Transverse colon (tissue), 4 donors: ENCODE measurements around the gene NBEAL2. TPM values are rescaled to one million over a fixed set of nuclear protein-coding genes. Genes with fewer than 3 reads are reported as not detected.

ENCODE experiments used
- DNase-seq: peaks from one replicate; pipeline ENCODE4 v3.0.0-alpha.2; 2019
- H3K27ac ChIP-seq, 4 donors: fragments of 200-600 bp; sonication (generic); 2 replicates each; pipeline ENCODE4 v1.5.1; 2016 to 2018; ENCODE audit warnings: inconsistent platforms in 4 of 4
- H3K27me3 ChIP-seq: fragments of 200-600 bp; sonication (generic); 2 replicates; pipeline ENCODE4 v1.5.1; 2017; ENCODE audit warnings: inconsistent platforms
- H3K36me3 ChIP-seq, 4 donors: fragments of 200-600 bp; sonication (generic); 2 replicates each; pipeline ENCODE4 v1.5.1; 2017 to 2019; ENCODE audit warnings: inconsistent platforms in 4 of 4
- H3K4me1 ChIP-seq, 4 donors: fragments of 200-600 bp; sonication (generic); 2 replicates each; pipeline ENCODE4 v1.5.1; 2017 to 2020; ENCODE audit warnings: inconsistent platforms in 4 of 4
- H3K4me3 ChIP-seq, 4 donors: fragments of 200-600 bp; sonication (generic); 1 replicate in 1 of 4; 2 replicates in 3 of 4; pipeline versions ENCODE4 v1.5.1 to v1.6.1; 2017 to 2019; ENCODE audit warnings: inconsistent platforms in 4 of 4
- H3K9me3 ChIP-seq, 2 donors: fragments of 200-600 bp; sonication (generic); 2 replicates each; pipeline ENCODE4 v1.5.1; 2017 to 2019; ENCODE audit warnings: inconsistent platforms in 2 of 2
- CTCF ChIP-seq, 5 experiments: fragments of 200-600 bp in 3 of 5; fragments of 450-650 bp in 2 of 5; sonication (generic) in 3 of 5; IDR thresholded peaks; 1 replicate in 2 of 5; 2 replicates in 3 of 5; pipeline ENCODE4 v1.5.1; 2016 to 2017; ENCODE audit warnings: antibody characterized with exemption in 5 of 5, inconsistent platforms in 3 of 5, mild to moderate bottlenecking in 2 of 5, moderate library complexity in 1 of 5
- EP300 ChIP-seq: sonication (generic); formaldehyde crosslinking; IDR thresholded peaks from one replicate; pipeline ENCODE4 v1.6.1; 2017; ENCODE audit warnings: antibody characterized with exemption, low read depth
- POLR2A ChIP-seq: fragments of 450-650 bp; IDR thresholded peaks from one replicate; pipeline ENCODE4 v1.6.1; 2016; ENCODE audit warnings: antibody characterized with exemption, mild to moderate bottlenecking, moderate library complexity
- POLR2AphosphoS5 ChIP-seq, 3 donors: sonication (generic); formaldehyde crosslinking; IDR thresholded peaks; one replicate each; pipeline ENCODE4 v1.6.1; 2016; ENCODE audit warnings: antibody characterized with exemption in 3 of 3
- WGBS, 2 donors: methylation state at CpG; one replicate each; pipeline ENCODE4 v1.1.5; 2018; ENCODE audit warnings: low coverage in 1 of 2; 5-methylcytosine and 5-hydroxymethylcytosine counted together
- in situ Hi-C, 4 donors: fragments of 200-750 bp; cut with MboI; loops; one replicate each; pipeline versions ENCODE4 v1.15.0 to v1.15.1; 2017; ENCODE audit warnings: low sequenced_read_pairs in 3 of 4, low pct_ligation_motif_present in 1 of 4, low pct_unique_long_range_greater_than_20kb in 1 of 4
- intact Hi-C: fragments of 100-400 bp; cut with DNase I; formaldehyde crosslinking; loops from one replicate; pipeline ENCODE4 v1.15.1; 2023; ENCODE audit warnings: low total_unique reads
- total RNA-seq, 4 donors: library from RNA; depleted of rRNA; stranded (reverse); fragments of >200 nt; gene quantifications; one replicate each; pipeline ENCODE4 v1.1.0, GENCODE V29; 2016

NBEAL2 gene
- total RNA-seq, 4 donors from 2014 or later, result 81.1 to 163 (median 122) TPM

DNA sequence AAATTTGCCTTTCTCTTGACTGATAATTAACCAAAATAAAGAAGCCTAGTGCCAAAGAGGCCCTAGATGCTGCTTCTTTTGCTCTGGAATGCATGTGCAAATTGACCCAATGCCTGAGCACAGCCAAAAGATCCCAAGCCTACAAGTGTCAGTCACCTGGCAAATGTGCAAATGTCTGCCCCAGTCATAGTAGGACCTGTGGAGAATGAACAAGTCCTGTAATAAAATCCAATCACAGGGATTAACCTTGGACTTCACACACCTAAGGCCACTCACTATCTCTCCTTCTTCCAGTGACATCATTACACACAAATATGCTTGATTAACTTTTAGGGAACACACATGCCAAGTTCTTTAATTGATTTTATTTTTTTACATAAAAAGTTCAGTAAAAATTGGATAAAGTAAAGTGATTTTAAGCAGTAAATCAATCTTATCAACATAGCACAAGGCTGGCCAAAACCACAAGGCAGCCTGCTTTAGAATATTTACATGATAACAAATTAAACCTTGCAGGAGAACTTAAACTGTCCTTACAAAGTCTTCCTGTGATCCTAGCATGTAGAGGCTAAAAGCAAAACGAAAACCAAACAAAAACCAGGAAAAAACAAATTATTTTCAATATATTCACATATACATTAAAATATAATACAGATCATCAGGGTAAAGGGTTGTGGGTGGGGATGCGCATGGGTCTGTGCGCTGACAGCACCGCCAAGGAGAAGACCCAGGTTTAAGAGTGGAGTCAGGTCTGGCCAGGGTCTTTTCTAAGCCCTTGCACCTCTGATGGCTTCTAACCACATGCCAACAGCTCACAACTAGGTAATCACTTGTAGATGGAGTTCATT is 36.8 kb downstream of the NBEAL2 start:
- intact Hi-C loops, result no loop called here
- in situ Hi-C loops, result loop anchor here in 3 of 4 donors (25.0 kb wide), 2 partner anchors 146 to 304 kb away; partner anchors contain the start of genes PRSS50 (in 2 of the 3), TMIE (in 2 of the 3) and SETD2 (in 1 of the 3)
- peaks cover 0 to 24% (median 10%) of the 10 kb centered on the region in 4 donors for H3K36me3 ChIP-seq
- H3K27me3 ChIP-seq, result no peaks in the 10 kb centered on the region
- H3K4me1 ChIP-seq, result peaks cover 0 to 7% (median 0%) of the 10 kb centered on the region in 4 donors
- no peak for TF ChIP-seq EP300
- no peak for TF ChIP-seq CTCF (IDR thresholded peaks at IDR 0.05)
- TF ChIP-seq POLR2AphosphoS5 (IDR thresholded peaks at IDR 0.05), result no peak
- no peak for TF ChIP-seq POLR2A
- no peak overlapping the region for H3K27ac ChIP-seq
- WGBS, 2 donors, result 64 to 85% methylated on average over 1 to 4 of the region's 4 CpGs
- H3K9me3 ChIP-seq, result no peaks in the 10 kb centered on the region
- no peak for DNase-seq
- no peak overlapping the region for H3K4me3 ChIP-seq

DNA sequence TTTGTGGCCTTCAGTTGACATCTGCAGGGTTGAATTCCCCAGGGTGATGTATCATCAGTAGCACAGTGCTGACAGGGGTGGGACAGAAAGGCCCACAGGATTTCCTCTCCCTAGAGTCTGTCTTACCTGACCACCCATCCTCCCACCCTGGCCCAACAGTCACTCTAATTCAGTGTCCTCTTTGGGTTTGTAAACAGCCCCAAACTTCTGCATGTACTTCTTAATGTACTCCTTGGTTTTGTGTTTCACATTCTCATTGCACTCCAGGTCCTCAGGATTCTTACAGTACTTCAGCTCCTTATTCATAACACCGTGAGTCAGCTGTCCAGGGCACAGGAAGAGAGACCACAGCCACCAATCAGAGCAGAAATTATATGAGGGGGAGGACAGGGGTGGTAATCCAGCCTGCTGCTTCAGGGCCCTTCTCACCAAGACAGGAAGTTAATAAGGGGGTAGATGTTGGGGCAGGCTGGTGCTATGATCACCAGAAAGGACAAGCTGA is 37.5 kb downstream of the NBEAL2 start:
- no peak overlapping the region for H3K27ac ChIP-seq
- TF ChIP-seq POLR2A (no peak), POLR2AphosphoS5 (IDR thresholded peaks at IDR 0.05) (no peak), CTCF (IDR thresholded peaks at IDR 0.05) (no peak), EP300 (no peak)
- in situ Hi-C loops (loop anchor here in 3 of 4 donors (25.0 kb wide), 2 partner anchors 145 to 305 kb away; partner anchors contain the start of genes PRSS50 (in 2 of the 3), TMIE (in 2 of the 3) and SETD2 (in 1 of the 3)), intact Hi-C loops (no loop called here)
- H3K4me1 ChIP-seq, result peaks cover 0 to 7% (median 2%) of the 10 kb centered on the region in 4 donors
- peaks cover 0 to 24% (median 10%) of the 10 kb centered on the region in 4 donors for H3K36me3 ChIP-seq
- no peaks in the 10 kb centered on the region for H3K27me3 ChIP-seq
- H3K4me3 ChIP-seq, result no peak overlapping the region
- H3K9me3 ChIP-seq, result no peaks in the 10 kb centered on the region
- no peak for DNase-seq
- WGBS, 2 donors, result 57 to 86% methylated on average over 1 of the region's 1 CpG

DNA sequence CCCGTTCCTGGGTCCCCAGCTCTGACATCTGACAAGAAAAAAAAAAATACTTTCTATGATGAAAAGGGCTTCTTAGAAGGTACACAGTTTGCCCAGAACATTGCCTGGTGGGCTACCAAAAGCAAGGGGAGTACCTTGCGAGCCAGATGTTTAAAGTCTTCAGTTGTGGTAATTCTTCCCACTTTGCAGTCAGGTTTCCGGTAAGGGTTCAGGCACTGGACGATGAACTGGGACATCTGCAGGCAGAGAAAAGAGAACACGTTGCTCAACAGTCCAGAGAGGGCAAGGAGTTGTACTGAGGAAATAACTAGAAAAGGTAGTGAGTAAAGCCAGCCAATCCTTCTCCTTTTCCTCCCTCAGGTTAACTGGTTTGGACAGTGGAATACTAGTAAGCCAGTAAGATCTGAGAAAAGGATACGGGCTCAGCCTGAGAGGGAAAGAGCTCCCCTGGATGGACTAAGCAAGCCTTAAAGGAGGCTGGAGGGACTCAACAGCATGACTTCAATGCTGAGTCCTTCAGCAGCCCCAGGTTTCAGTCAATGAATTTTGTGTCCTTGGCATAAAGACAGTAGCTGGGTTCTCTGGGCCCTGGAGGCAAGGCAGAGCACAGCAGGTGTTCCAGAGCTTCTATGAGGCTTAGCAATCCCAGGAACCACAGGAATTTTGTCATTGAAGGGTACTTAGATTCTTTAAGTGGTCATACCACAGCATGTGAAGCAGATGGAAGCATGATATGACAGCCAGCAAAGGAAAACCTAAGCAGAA is 38.2 kb downstream of the NBEAL2 start:
- peak overlapping the region in 1 of 4 donors; percentile 0 for H3K27ac ChIP-seq
- H3K36me3 ChIP-seq, result peaks cover 0 to 24% (median 10%) of the 10 kb centered on the region in 4 donors
- in situ Hi-C loops, result loop anchor here in 3 of 4 donors (25.0 kb wide), 2 partner anchors 145 to 305 kb away; partner anchors contain the start of genes PRSS50 (in 2 of the 3), TMIE (in 2 of the 3) and SETD2 (in 1 of the 3)

More for the DNA sequence above, 38.2 kb downstream of the NBEAL2 start:
- peaks cover 3 to 14% (median 9%) of the 10 kb centered on the region in 4 donors for H3K4me1 ChIP-seq
- TF ChIP-seq POLR2A (no peak), EP300 (no peak), POLR2AphosphoS5 (IDR thresholded peaks at IDR 0.05) (no peak), CTCF (IDR thresholded peaks at IDR 0.05) (no peak)
- no peak overlapping the region for H3K4me3 ChIP-seq
- 83 to 85% methylated on average over 5 to 6 of the region's 6 CpGs for WGBS, 2 donors
- no peaks in the 10 kb centered on the region for H3K9me3 ChIP-seq
- no peak for DNase-seq
- no peaks in the 10 kb centered on the region for H3K27me3 ChIP-seq
- intact Hi-C loops, result no loop called here
